Measurements from ENCODE around the gene RNF150.
"Not testable (repeated sequence)": the region's sequence is repeated elsewhere in the genome, so short reads cannot be mapped to it uniquely, and the experiment has no call there.

RNF150 gene

GRCh38 chr4:141133146-141133998, at the start of gene RNF150:
Gene RNF150 (minus strand): TSS chr4:141133469.
- DNase-seq: peak; percentile 69

GRCh38 chr4:141180991-141181761, 47.9 kb upstream of the RNF150 start:
- no peak for DNase-seq

DNA sequence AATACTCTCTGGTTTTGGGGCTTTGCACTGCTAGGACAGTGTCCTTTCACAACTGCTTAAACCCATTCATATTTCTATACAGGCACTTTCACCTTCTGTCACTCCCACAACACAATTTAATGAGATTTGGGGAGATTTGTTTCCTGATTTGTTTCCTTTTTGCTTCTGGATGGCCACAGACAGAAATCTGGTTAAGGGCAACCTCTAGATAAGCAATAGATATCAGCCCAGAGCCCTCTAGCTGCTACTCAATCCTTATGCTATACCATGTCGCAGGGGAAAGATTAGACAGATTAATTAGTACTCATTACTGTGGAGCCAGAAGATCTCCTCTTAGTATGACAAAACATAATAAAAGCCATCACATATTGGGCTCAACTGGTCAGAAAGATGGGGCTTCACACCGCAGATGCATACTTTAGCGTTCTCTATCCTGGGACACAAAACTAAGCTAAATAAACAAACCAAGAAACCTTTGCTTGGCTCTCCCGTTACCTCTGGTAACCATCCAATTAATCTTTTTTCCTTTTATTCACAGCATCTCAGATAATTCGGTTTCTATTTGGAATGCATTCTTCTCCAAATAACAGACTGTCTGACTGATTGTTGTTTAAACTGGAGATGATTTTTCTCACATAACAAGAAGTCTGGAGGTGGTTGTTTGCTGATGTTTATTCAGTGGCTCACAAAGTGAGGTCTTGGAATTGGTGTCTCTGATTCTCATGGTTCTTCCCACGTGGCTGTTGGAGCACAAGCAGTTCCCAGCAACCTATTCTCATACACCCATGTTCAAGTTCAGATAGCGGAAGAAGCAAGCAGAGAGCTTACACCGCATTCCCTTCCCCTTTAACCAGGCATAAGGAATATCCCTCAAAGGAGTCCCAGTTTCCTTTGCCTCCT, 46.5 kb upstream of the RNF150 start:
- DNase-seq: no peak

- DNase-seq: no peak
Observed at GRCh38 chr4:141177171-141177570, 43.9 kb upstream of the RNF150 start.

- no peak for DNase-seq
Observed at GRCh38 chr4:141174457-141174856, 41.2 kb upstream of the RNF150 start.

DNA sequence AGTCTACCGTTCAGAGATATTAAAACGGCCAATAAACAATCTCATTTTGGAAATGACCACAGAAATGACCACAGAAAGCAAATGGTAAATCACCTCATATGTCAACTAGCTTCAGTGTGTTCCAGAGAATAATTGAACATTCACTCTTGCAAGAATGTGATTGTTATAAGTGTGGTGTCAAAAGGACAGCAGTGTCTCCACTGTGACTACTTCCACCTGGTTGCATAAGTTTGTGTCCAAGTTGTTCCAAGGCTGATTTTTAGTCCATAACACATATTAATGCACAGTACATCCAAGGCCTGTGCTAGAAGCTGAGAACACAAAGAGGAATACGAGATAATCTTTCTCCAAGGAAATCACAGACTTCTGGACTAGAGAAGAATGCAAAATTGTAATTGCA, 37.4 kb upstream of the RNF150 start:
- no peak for DNase-seq

GRCh38 chr4:141169391-141169790, 36.1 kb upstream of the RNF150 start:
- DNase-seq: no peak

DNA sequence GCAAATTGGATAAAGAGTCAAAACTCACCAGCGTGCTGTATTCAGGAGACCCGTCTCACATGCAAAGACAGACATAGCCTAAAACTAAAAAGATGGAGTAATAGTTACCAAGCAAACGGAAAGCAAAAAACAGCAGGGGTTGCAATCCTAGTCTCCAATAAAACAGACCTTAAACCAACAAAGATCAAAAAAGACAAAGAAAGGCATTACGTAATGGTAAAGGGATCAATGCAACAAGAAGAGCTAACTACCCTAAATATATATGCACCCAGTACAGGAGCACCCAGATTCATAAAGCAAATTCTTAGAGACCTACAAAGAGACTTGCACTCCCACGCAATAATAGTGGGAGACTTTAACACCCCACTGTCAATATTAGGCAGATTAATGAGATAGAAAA, 31.7 kb upstream of the RNF150 start:
- not testable (repeated sequence) for DNase-seq

- no peak for DNase-seq
Observed at GRCh38 chr4:141159027-141159426, 25.8 kb upstream of the RNF150 start.

DNA sequence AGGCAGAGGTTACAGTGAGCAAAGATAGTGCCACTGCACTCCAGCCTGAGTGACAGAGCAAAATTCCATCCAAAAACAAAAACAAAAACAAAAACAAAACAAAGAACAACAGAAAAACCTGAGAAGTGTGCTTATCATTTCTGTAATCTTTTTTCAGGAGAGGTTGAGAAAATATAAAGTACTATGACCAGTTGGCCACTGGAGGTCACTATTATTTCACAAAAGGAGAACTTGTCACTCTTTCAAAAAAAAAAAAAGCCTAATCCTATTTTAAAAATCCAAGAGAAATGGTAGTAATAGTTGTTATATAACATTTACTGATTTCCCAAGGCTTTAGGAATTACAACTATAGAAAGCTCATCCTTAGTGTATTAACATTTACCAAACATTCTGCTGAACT, 24.9 kb upstream of the RNF150 start:
- no peak for DNase-seq

DNA sequence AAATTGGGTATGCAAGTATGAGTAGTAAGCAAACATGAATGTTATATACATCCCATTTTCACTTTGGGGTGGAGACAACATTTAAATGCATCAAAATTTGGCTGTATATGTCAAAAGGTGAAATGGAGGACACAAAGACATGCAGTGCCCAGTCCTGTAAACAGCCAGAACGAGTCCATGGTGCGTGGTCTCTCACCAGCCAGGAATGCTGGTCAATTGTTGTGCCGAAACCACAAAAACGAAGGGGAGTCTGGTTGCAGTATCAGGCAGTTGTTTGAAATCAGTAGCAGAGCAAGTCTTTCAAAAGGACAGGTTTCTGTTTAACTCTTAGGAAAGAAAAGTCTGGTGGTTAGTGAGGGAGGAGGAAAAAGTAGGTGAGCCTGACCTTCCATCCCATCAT, 22.3 kb upstream of the RNF150 start:
- no peak for DNase-seq

- no peak for DNase-seq
Observed at GRCh38 chr4:141154725-141155124, 21.5 kb upstream of the RNF150 start.

DNA sequence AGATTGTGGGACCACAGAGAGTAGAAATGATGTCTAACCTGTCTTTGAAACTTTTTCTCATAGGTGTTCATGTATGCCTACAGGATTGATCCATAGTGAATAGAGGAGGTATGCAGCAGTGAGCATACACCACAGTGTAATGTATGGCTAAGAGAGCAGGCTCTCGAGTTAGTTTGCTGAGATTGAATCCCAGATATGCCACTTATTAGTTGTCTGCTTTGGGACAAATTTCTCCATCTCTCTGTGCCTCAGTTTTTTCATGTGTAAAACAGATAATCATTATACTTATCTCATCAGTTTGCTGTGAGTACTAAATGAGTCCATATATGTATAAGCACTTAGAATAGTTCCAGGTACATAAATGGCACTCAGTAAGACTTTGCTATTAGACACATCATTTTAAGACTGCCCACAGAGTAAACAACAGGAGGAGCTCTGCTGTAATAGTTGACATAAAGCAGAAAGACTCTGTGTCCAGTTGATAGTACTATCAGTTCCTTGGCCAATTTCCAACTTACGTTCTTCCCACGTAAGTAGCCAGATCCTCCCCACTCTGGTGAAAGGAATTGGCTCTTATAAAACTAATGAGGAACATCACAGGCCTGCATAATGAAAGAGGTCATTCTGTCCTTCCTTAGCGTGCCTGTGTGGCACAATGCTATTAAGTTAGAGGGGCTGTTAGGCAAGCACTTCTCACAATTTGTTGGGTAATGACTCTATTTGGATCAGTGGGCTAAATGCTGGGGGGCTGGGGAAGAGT, 20.7 kb upstream of the RNF150 start:
- no peak for DNase-seq

GRCh38 chr4:141144207-141144606, 10.9 kb upstream of the RNF150 start:
- no peak for DNase-seq

GRCh38 chr4:141142423-141142822, 9.2 kb upstream of the RNF150 start:
- DNase-seq: no peak

- no peak for DNase-seq
Observed at GRCh38 chr4:141140391-141141200, 7.3 kb upstream of the RNF150 start.

DNA sequence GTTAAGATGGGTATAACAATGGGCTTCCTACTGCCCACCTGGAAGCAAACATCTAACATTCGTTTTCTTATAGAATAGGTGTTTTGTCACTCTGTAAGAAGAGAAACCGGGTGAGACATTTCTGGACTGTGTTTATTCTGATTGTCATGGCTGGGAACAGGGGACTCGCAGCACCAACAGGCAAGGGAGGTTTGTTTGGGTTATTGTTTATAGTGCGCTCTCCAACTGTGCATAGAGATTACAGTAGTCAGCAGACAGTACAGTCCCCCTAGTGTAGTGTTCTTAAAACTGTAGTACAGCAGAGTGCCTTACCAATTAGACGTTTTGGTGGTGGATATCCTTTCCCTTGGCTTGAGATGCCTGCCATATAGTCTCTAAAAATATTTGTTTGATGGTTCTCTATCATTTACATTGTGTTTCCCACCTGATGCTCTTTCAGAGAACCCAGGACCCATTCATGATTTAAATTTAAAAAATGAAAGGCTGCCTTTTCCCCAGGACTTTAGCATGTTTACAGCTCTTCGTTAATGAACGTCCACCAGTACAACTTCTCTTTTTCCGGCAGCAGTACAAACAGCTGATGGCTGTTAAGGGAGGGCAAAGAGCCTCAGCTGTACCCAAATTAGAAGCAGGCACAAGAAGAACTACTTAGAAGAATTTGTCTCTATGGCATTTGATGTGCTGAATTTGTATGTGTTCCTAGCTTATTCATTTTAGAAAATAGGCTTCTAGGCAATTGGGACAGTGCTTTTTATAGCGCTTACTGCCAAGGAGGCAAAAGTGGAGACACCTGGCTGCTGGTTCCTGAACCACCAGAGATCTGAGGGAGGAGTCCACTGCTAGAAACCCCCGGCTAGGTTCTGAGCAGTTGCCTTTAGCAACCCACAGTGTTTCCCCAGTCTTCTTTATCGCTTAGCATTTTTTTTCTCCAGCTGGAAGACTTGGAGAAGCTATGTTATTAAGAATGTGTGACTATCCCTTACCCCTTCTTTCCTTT, 1.0 kb upstream of the RNF150 start:
- DNase-seq: no peak

GRCh38 chr4:141132709-141133145, 542 bp downstream of the RNF150 start:
- no peak for DNase-seq

DNA sequence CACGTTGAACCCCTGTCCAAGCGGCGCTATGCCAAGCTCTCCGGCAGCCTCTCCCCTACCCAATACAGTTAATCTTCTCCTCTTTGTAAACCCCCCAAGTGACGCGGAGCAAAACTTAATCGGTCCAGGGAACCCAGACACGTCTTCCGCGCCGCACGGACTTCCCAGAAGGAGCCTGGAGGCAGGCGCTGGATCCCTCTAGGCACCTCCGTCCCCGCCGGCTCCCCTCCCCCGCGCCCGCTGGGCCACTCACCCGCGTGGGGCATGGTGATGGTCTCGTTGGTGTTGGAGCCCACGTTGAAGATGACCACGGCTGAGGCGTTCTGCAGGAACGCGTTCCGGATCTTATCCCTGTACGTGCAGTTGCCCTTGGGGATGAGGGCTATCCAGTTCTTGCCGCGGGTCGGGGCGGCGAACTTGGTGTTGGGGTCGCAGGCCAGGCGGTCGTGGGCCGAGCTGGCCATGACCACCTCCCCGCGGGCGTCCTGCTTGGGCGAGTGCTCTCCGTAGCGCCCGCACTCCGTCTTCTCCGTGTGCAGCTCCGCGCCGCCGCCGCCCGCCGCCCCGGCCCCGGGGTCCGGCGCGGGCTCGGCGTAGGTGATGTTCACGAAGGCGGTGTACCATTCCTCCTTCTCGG, 1.1 kb downstream of the RNF150 start:
- DNase-seq: peak; percentile 51

DNA sequence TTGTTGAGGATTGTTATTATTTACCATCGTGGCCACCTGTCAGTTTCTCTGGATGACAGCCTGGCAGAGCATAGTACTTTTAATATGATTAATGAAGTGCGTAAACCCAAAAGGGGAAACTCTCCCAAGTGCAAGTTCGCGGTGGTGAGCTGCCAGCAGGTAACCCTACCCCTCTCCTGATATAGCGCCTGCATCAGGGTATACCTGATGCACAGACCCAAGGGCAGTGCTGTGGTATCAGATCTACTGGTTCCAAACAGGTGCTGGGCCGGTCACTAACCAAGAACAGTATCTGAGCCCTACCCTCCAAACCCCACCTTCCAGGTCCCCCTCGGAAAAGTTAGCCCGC, 1.6 kb downstream of the RNF150 start:
- DNase-seq: no peak
